Measurements from ENCODE around the gene TNRC18.

The TNRC18 gene

DNA sequence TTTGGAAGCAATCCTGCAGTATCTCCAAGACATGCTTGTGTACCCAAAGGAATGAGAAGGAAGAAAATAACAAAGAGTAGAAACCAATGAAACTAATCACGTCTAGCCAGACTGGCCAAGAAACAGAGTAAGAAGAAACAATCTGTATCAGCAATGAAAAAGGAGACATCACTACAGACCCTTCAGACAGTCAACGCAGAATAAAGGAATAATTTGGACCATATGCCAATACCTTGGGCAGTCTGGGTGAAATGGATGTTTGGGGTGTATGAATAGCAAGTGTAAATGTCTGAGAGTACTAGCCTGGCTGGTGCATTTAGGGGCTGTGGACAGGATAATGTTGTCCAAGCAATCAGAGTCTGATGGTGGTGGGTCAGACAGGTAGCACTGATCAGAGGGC, 79.8 kb downstream of the TNRC18 start:
- Histone ChIP-seq H3K36me3 (ENCODE audit: control insufficient read depth, insufficient read depth, low read length) (peaks cover 44% of the 10 kb centered on the region), H3K4me1 (ENCODE audit: control insufficient read depth, insufficient read depth, low read length, poor library complexity, severe bottlenecking) (no peaks in the 10 kb centered on the region), H3K4me3 (ENCODE audit: insufficient read depth, low read depth, low read length, poor library complexity, severe bottlenecking) (no peak overlapping the region), H3K9me3 (ENCODE audit: control insufficient read depth, low read length) (peaks cover 13% of the 10 kb centered on the region), H3K27me3 (replicated peaks; ENCODE audit: control insufficient read depth, insufficient read depth, low read length, poor library complexity, severe bottlenecking) (no peaks in the 10 kb centered on the region), H3K27ac (ENCODE audit: insufficient read depth, low read length, poor library complexity, severe bottlenecking) (no peak overlapping the region)
- no peak for DNase-seq

DNA sequence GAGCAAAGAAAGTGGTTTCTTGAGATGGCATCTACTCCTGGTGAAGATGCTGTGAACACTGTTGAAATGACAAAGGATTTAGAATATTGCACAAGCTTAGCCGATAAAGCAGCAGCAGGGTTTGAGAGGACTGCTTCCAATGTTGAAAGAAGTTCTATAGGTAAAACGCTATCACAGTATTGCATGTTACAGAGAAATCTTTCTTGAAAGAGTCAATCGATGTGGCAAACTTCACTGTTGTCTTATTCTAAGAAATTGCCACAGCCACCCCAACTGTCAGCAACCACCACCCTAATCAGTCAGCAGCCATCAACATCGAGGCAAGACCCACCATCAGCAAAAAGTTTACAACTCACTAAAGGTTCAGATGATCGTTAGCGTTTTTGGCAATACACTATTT, 81.0 kb downstream of the TNRC18 start:
- Histone ChIP-seq H3K9me3 (ENCODE audit: control insufficient read depth, low read length) (peaks cover 13% of the 10 kb centered on the region), H3K4me1 (ENCODE audit: control insufficient read depth, insufficient read depth, low read length, poor library complexity, severe bottlenecking) (no peaks in the 10 kb centered on the region), H3K27me3 (replicated peaks; ENCODE audit: control insufficient read depth, insufficient read depth, low read length, poor library complexity, severe bottlenecking) (no peaks in the 10 kb centered on the region), H3K27ac (ENCODE audit: insufficient read depth, low read length, poor library complexity, severe bottlenecking) (no peak overlapping the region), H3K4me3 (ENCODE audit: insufficient read depth, low read depth, low read length, poor library complexity, severe bottlenecking) (no peak overlapping the region), H3K36me3 (ENCODE audit: control insufficient read depth, insufficient read depth, low read length) (peaks cover 41% of the 10 kb centered on the region)
- DNase-seq: no peak

DNA sequence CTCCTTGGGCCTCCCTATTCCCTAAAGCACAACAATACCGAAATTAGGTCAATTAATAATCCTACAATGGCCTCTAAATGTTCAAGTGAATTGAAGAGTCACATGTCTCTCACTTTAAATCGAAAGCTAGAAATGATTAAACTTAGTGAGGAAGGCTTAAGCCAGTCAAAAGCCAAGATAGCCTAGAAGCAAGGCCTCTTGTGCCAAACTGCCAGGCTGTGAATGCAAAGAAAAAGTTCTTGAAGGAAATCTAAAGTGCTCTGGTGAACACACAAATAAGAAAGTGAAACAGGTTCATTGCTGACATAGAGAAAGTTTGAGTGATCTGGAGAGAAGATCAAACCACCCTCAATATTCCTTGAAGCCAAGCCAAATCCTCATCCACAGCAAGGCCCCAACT, 83.7 kb downstream of the TNRC18 start:
- Histone ChIP-seq H3K36me3 (ENCODE audit: control insufficient read depth, insufficient read depth, low read length) (peaks cover 47% of the 10 kb centered on the region), H3K27me3 (replicated peaks; ENCODE audit: control insufficient read depth, insufficient read depth, low read length, poor library complexity, severe bottlenecking) (no peaks in the 10 kb centered on the region)

DNA sequence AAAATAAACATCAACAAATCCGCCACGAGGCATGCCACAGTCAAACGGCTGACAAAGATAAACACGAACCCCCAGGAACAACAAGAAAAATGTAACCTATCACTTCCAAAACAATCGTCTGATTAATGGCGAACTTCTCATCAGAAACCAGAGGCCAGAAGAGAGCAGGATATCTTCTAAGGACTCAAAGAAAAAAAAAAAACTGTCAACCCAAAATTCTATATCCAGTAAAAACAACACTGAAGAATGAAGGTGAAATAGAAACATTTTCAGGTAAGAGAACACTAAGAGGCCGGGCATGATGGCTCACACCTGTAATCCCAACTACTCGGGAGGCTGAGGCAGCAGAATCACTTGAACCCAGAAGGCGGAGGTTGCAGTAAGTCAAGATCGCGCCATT, 86.6 kb downstream of the TNRC18 start:
- peaks cover 2% of the 10 kb centered on the region for H3K4me1 ChIP-seq (ENCODE audit: control insufficient read depth, insufficient read depth, low read length, poor library complexity, severe bottlenecking)
- no peak overlapping the region for H3K27ac ChIP-seq (ENCODE audit: insufficient read depth, low read length, poor library complexity, severe bottlenecking)
- no peak overlapping the region for H3K4me3 ChIP-seq (ENCODE audit: insufficient read depth, low read depth, low read length, poor library complexity, severe bottlenecking)
- H3K27me3 ChIP-seq (replicated peaks; ENCODE audit: control insufficient read depth, insufficient read depth, low read length, poor library complexity, severe bottlenecking): no peaks in the 10 kb centered on the region
- peaks cover 20% of the 10 kb centered on the region for H3K36me3 ChIP-seq (ENCODE audit: control insufficient read depth, insufficient read depth, low read length)
- no peak for DNase-seq
- H3K9me3 ChIP-seq (ENCODE audit: control insufficient read depth, low read length): peaks cover 9% of the 10 kb centered on the region

More for the DNA sequence above, 83.7 kb downstream of the TNRC18 start:
- H3K27ac ChIP-seq (ENCODE audit: insufficient read depth, low read length, poor library complexity, severe bottlenecking): no peak overlapping the region
- H3K4me1 ChIP-seq (ENCODE audit: control insufficient read depth, insufficient read depth, low read length, poor library complexity, severe bottlenecking): no peaks in the 10 kb centered on the region
- peaks cover 22% of the 10 kb centered on the region for H3K9me3 ChIP-seq (ENCODE audit: control insufficient read depth, low read length)
- DNase-seq: no peak
- H3K4me3 ChIP-seq (ENCODE audit: insufficient read depth, low read depth, low read length, poor library complexity, severe bottlenecking): no peak overlapping the region

DNA sequence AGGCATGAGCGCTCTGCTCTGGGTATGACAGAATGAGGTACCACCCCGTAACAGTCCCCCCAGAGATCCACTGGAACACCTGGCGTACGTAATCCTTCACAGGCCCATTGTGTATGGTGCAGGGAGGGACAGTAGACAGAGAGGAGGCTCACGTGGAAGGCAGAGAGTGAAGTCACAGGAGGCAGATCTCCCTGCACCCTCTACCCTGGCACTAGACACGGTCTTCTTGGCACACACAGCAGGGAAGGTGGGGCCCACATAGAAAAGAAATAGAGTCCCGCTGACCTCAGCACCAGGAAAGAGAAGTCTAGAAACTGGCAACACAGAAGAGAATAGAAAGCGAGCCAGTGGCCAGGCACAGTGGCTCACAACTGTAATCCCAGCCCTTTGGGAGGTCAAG, 89.0 kb downstream of the TNRC18 start:
- Histone ChIP-seq H3K4me3 (ENCODE audit: insufficient read depth, low read depth, low read length, poor library complexity, severe bottlenecking) (no peak overlapping the region), H3K4me1 (ENCODE audit: control insufficient read depth, insufficient read depth, low read length, poor library complexity, severe bottlenecking) (peaks cover 12% of the 10 kb centered on the region), H3K27ac (ENCODE audit: insufficient read depth, low read length, poor library complexity, severe bottlenecking) (no peak overlapping the region), H3K36me3 (ENCODE audit: control insufficient read depth, insufficient read depth, low read length) (peaks cover 17% of the 10 kb centered on the region), H3K9me3 (ENCODE audit: control insufficient read depth, low read length) (peaks cover 9% of the 10 kb centered on the region), H3K27me3 (replicated peaks; ENCODE audit: control insufficient read depth, insufficient read depth, low read length, poor library complexity, severe bottlenecking) (no peaks in the 10 kb centered on the region)
- DNase-seq: no peak

DNA sequence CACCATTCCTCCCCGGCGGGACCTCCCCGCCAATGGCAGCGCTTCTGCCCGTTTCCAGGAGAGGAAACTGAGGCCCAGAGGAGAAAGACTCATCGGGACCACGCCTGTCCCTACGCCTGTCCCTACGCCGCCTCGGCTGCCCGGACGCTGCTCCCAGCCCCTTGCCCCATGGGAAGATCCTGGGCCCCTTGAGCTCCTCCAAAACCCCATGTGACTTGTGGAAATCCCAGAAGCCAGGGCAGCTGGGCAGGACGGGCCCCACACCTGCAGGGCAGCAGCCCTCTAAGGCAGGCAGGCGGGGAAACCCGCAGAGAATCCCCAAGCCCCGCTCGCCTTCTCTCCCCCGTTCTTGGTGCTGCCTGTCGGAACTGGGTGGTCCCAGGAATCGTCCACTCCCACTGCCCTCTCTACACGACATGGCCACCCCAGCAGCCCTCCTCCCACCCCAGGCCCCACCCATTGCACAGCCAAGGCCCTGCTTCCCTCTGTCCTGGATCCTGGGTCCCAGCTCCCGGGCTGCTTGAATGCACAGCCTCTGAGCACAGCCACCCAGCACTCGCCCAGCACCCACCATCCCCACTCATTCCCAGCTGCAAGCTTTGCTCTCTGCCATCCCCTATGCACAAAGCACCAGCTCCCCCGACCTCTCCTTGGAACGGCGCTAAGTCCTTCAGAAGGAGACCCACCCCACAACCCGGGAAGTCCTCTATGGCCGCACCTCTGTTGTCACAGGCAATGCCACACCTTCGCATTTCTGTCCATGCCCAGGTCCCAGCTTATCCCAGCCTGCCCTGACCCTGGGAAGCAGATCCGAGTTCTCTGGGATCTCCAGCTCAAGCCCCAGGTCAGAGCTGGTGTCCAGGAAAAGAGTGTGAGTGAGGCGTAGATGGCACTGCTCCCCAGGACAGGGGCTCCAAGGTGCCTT, 90.3 kb downstream of the TNRC18 start:
- H3K27ac ChIP-seq (ENCODE audit: insufficient read depth, low read length, poor library complexity, severe bottlenecking): no peak overlapping the region
- H3K4me1 ChIP-seq (ENCODE audit: control insufficient read depth, insufficient read depth, low read length, poor library complexity, severe bottlenecking): peaks cover 12% of the 10 kb centered on the region
- no peaks in the 10 kb centered on the region for H3K27me3 ChIP-seq (replicated peaks; ENCODE audit: control insufficient read depth, insufficient read depth, low read length, poor library complexity, severe bottlenecking)
- DNase-seq: no peak
- H3K36me3 ChIP-seq (ENCODE audit: control insufficient read depth, insufficient read depth, low read length): peaks cover 11% of the 10 kb centered on the region
- H3K4me3 ChIP-seq (ENCODE audit: insufficient read depth, low read depth, low read length, poor library complexity, severe bottlenecking): no peak overlapping the region
- H3K9me3 ChIP-seq (ENCODE audit: control insufficient read depth, low read length): peaks cover 9% of the 10 kb centered on the region

DNA sequence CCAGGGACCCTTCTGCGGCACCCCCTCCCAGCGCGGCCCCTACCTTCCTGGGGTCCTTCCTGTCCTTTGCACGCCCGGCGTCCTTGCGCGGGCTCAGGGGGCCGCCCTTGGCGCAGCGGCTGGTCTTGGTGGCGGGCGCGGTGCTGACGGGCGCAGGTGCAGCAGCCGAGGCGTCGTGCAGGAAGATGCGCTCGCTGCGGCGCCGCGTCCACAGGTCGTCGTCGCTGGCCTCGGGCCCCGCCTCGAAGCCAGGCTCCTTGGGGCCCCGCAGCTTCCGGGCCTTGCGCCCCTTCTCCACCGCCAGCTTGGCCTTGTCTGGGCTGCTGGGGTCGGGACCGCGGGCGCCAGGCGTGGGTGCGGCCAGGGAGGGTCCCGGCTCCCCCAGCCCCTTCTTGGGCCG, 91.1 kb downstream of the TNRC18 start:
- Histone ChIP-seq H3K4me3 (ENCODE audit: insufficient read depth, low read depth, low read length, poor library complexity, severe bottlenecking) (no peak overlapping the region), H3K27me3 (replicated peaks; ENCODE audit: control insufficient read depth, insufficient read depth, low read length, poor library complexity, severe bottlenecking) (no peaks in the 10 kb centered on the region), H3K9me3 (ENCODE audit: control insufficient read depth, low read length) (peaks cover 9% of the 10 kb centered on the region), H3K27ac (ENCODE audit: insufficient read depth, low read length, poor library complexity, severe bottlenecking) (no peak overlapping the region), H3K36me3 (ENCODE audit: control insufficient read depth, insufficient read depth, low read length) (peaks cover 11% of the 10 kb centered on the region), H3K4me1 (ENCODE audit: control insufficient read depth, insufficient read depth, low read length, poor library complexity, severe bottlenecking) (peaks cover 12% of the 10 kb centered on the region)
- no peak for DNase-seq

DNA sequence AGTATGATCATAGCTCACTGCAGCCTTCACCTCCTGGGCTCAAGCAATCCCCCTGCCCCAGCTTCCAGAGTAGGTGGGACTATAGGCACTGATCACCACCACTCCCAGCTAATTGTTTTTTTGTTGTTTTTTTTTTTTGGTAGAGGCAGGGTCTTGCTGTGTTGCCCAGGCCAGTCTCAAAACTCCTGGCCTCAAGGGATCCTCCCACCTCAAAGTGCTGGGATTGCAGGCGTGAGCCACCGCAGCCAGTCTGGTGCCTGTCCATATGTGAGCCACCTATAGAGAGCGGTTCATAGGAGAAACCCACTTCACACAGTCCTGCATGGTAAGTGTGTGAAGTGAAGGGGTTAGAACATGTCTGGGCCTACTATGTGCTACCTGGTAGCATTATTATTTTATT, 93.3 kb downstream of the TNRC18 start:
- H3K27ac ChIP-seq (ENCODE audit: insufficient read depth, low read length, poor library complexity, severe bottlenecking): no peak overlapping the region
- H3K4me3 ChIP-seq (ENCODE audit: insufficient read depth, low read depth, low read length, poor library complexity, severe bottlenecking): no peak overlapping the region
- no peak for DNase-seq
- H3K4me1 ChIP-seq (ENCODE audit: control insufficient read depth, insufficient read depth, low read length, poor library complexity, severe bottlenecking): peaks cover 12% of the 10 kb centered on the region
- no peaks in the 10 kb centered on the region for H3K36me3 ChIP-seq (ENCODE audit: control insufficient read depth, insufficient read depth, low read length)
- no peaks in the 10 kb centered on the region for H3K27me3 ChIP-seq (replicated peaks; ENCODE audit: control insufficient read depth, insufficient read depth, low read length, poor library complexity, severe bottlenecking)
- no peaks in the 10 kb centered on the region for H3K9me3 ChIP-seq (ENCODE audit: control insufficient read depth, low read length)

DNA sequence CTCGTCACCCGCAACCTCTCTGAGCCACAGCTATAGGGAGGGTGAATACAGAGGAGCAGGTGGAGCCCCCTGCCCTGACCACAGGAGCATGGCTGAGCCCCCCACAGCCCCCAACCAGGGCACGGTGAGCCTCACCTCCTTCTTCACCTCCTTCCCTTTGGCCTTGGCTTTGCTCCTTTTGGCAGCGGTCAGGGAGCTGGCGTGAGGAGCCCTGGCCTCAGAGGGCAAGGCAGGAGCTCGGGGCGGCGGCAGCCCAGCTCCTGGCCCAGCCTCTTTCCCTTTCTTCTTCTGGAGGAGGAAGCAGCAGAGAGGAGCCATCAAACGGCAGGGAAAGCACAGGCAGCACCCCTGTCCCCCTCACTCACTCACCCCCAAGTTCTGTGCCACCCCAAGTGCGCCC, 98.7 kb downstream of the TNRC18 start:
- Histone ChIP-seq H3K4me1 (ENCODE audit: control insufficient read depth, insufficient read depth, low read length, poor library complexity, severe bottlenecking) (no peaks in the 10 kb centered on the region), H3K4me3 (ENCODE audit: insufficient read depth, low read depth, low read length, poor library complexity, severe bottlenecking) (no peak overlapping the region), H3K36me3 (ENCODE audit: control insufficient read depth, insufficient read depth, low read length) (peaks cover 7% of the 10 kb centered on the region), H3K27me3 (replicated peaks; ENCODE audit: control insufficient read depth, insufficient read depth, low read length, poor library complexity, severe bottlenecking) (no peaks in the 10 kb centered on the region), H3K9me3 (ENCODE audit: control insufficient read depth, low read length) (no peaks in the 10 kb centered on the region), H3K27ac (ENCODE audit: insufficient read depth, low read length, poor library complexity, severe bottlenecking) (no peak overlapping the region)
- DNase-seq: no peak
